MG63 (cell line): ENCODE results near the gene B4GALNT3. TPM values are rescaled to one million over a fixed set of nuclear protein-coding genes. Genes with fewer than 3 reads are reported as not detected.
A peak's percentile ranks its signal among the peaks of the same experiment; 100 is the strongest.
"Not testable (repeated sequence)": the region's sequence is repeated elsewhere in the genome, so short reads cannot be mapped to it uniquely, and the experiment has no call there.

ENCODE experiments used
- DNase-seq: peaks from one replicate; pipeline ENCODE4 v3.0.0-alpha.2; 2020
- H3K27me3 ChIP-seq: fragments of 250-450 bp; sonication (Bioruptor Pico); 2 replicates; pipeline ENCODE4 v1.5.1; 2020; ENCODE audit warnings: mild to moderate bottlenecking, moderate library complexity
- H3K36me3 ChIP-seq: fragments of 250-450 bp; sonication (Bioruptor Pico); 2 replicates; pipeline ENCODE4 v1.5.1; 2020; ENCODE audit warnings: mild to moderate bottlenecking, moderate library complexity
- H3K4me3 ChIP-seq: fragments of 250-450 bp; sonication (Bioruptor Pico); 2 replicates; pipeline ENCODE4 v1.5.1; 2020; ENCODE audit warnings: mild to moderate bottlenecking, moderate library complexity
- H3K9me3 ChIP-seq: fragments of 250-450 bp; sonication (Bioruptor Pico); 2 replicates; pipeline ENCODE4 v1.5.1; 2020; ENCODE audit warnings: mild to moderate bottlenecking, moderate library complexity
- total RNA-seq: library from RNA; depleted of rRNA; stranded (reverse); fragments of >200 nt; shearing (Covaris generic); gene quantifications from 2 replicates; pipeline ENCODE4 v1.2.3, GENCODE V29; 2014; ENCODE audit warnings: low replicate concordance

B4GALNT3 gene
- total RNA-seq, 1 experiment from 2014 or later, result 0.30 TPM

GRCh38 chr12:570435-570920, 110.7 kb downstream of the B4GALNT3 start:
- peaks cover 5% of the 10 kb centered on the region; the same call in 1 of the 2 replicates for H3K9me3 ChIP-seq
- H3K27me3 ChIP-seq, result no peaks in the 10 kb centered on the region
- peak overlapping the region; percentile 57 for H3K4me3 ChIP-seq
- DNase-seq, result peak; percentile 98
- H3K36me3 ChIP-seq, result peaks cover under 1% of the 10 kb centered on the region; the same call in 1 of the 2 replicates

- H3K27me3 ChIP-seq, result no peaks in the 10 kb centered on the region
- H3K4me3 ChIP-seq, result peak overlapping the region; percentile 57
- H3K36me3 ChIP-seq, result peaks cover 3% of the 10 kb centered on the region; the same call in 1 of the 2 replicates
- H3K9me3 ChIP-seq, result peaks cover 5% of the 10 kb centered on the region; the same call in 1 of the 2 replicates
- peak; percentile 100 for DNase-seq
These were observed 111.4 kb downstream of the B4GALNT3 start for GRCh38 chr12:570921-571794.

GRCh38 chr12:571795-572531, 112.2 kb downstream of the B4GALNT3 start:
- peak; percentile 78 for DNase-seq

GRCh38 chr12:572532-572899, 112.8 kb downstream of the B4GALNT3 start:
- Histone ChIP-seq H3K9me3 (peaks cover 5% of the 10 kb centered on the region; the same call in 1 of the 2 replicates), H3K36me3 (peaks cover 3% of the 10 kb centered on the region; the same call in 1 of the 2 replicates), H3K27me3 (no peaks in the 10 kb centered on the region), H3K4me3 (no peak overlapping the region)
- DNase-seq, result peak; percentile 30

More at GRCh38 chr12:571795-572531, 112.2 kb downstream of the B4GALNT3 start:
- H3K36me3 ChIP-seq, result peaks cover 3% of the 10 kb centered on the region; the same call in 1 of the 2 replicates
- H3K27me3 ChIP-seq, result no peaks in the 10 kb centered on the region
- peaks cover 5% of the 10 kb centered on the region; the same call in 1 of the 2 replicates for H3K9me3 ChIP-seq
- no peak overlapping the region for H3K4me3 ChIP-seq

- Histone ChIP-seq H3K36me3 (peaks cover 3% of the 10 kb centered on the region; the same call in 1 of the 2 replicates), H3K4me3 (no peak overlapping the region), H3K9me3 (peaks cover 5% of the 10 kb centered on the region; the same call in 1 of the 2 replicates), H3K27me3 (no peaks in the 10 kb centered on the region)
- no peak for DNase-seq
These were observed 113.5 kb downstream of the B4GALNT3 start for GRCh38 chr12:573232-573631.

- H3K9me3 ChIP-seq, result peaks cover 5% of the 10 kb centered on the region; the same call in 1 of the 2 replicates
- no peaks in the 10 kb centered on the region; the same call in 1 of the 2 replicates for H3K27me3 ChIP-seq
- H3K36me3 ChIP-seq, result peaks cover 3% of the 10 kb centered on the region; the same call in 1 of the 2 replicates
- no peak overlapping the region for H3K4me3 ChIP-seq
- no peak for DNase-seq
These were observed 114.9 kb downstream of the B4GALNT3 start for GRCh38 chr12:574475-575128.

GRCh38 chr12:575129-575502, 115.4 kb downstream of the B4GALNT3 start:
- Histone ChIP-seq H3K9me3 (peaks cover 5% of the 10 kb centered on the region; the same call in 1 of the 2 replicates), H3K36me3 (peaks cover 3% of the 10 kb centered on the region; the same call in 1 of the 2 replicates), H3K27me3 (no peaks in the 10 kb centered on the region; the same call in 1 of the 2 replicates), H3K4me3 (no peak overlapping the region)
- no peak for DNase-seq

- H3K4me3 ChIP-seq, result no peak overlapping the region
These were observed 116.3 kb downstream of the B4GALNT3 start for GRCh38 chr12:575948-576614.

GRCh38 chr12:576615-577110, 116.9 kb downstream of the B4GALNT3 start:
- DNase-seq, result no peak
- H3K9me3 ChIP-seq, result peaks cover 5% of the 10 kb centered on the region; the same call in 1 of the 2 replicates
- H3K4me3 ChIP-seq, result no peak overlapping the region
- H3K36me3 ChIP-seq, result peaks cover 3% of the 10 kb centered on the region; the same call in 1 of the 2 replicates
- H3K27me3 ChIP-seq, result no peaks in the 10 kb centered on the region; the same call in 1 of the 2 replicates

More at GRCh38 chr12:575948-576614, 116.3 kb downstream of the B4GALNT3 start:
- no peaks in the 10 kb centered on the region; the same call in 1 of the 2 replicates for H3K27me3 ChIP-seq
- peaks cover 5% of the 10 kb centered on the region; the same call in 1 of the 2 replicates for H3K9me3 ChIP-seq
- DNase-seq, result peak; percentile 92
- peaks cover 3% of the 10 kb centered on the region; the same call in 1 of the 2 replicates for H3K36me3 ChIP-seq

- not testable (repeated sequence) for H3K36me3 ChIP-seq, H3K27me3 ChIP-seq, H3K9me3 ChIP-seq, DNase-seq, H3K4me3 ChIP-seq
These were observed 118.4 kb downstream of the B4GALNT3 start for GRCh38 chr12:577994-578747.

GRCh38 chr12:578748-579419, 119.1 kb downstream of the B4GALNT3 start:
- Histone ChIP-seq H3K36me3 (peaks cover 3% of the 10 kb centered on the region; the same call in 1 of the 2 replicates), H3K27me3 (no peaks in the 10 kb centered on the region; the same call in none of the 2 replicates), H3K4me3 (no peak overlapping the region), H3K9me3 (peaks cover 5% of the 10 kb centered on the region; the same call in 1 of the 2 replicates)
- no peak for DNase-seq

- H3K27me3 ChIP-seq, result no peaks in the 10 kb centered on the region; the same call in none of the 2 replicates
- H3K36me3 ChIP-seq, result peaks cover 3% of the 10 kb centered on the region; the same call in 1 of the 2 replicates
- peaks cover 4% of the 10 kb centered on the region; the same call in 1 of the 2 replicates for H3K9me3 ChIP-seq
- no peak overlapping the region for H3K4me3 ChIP-seq
- DNase-seq, result no peak
These were observed 119.8 kb downstream of the B4GALNT3 start for GRCh38 chr12:579420-580110.

GRCh38 chr12:580813-581212, 121.1 kb downstream of the B4GALNT3 start:
- Histone ChIP-seq H3K27me3 (no peaks in the 10 kb centered on the region; the same call in none of the 2 replicates), H3K36me3 (no peaks in the 10 kb centered on the region; the same call in 1 of the 2 replicates), H3K9me3 (no peaks in the 10 kb centered on the region), H3K4me3 (no peak overlapping the region)
- DNase-seq, result no peak

GRCh38 chr12:581321-581720, 121.6 kb downstream of the B4GALNT3 start:
- no peak for DNase-seq
- Histone ChIP-seq H3K36me3 (no peaks in the 10 kb centered on the region), H3K27me3 (no peaks in the 10 kb centered on the region; the same call in none of the 2 replicates), H3K4me3 (no peak overlapping the region), H3K9me3 (no peaks in the 10 kb centered on the region)
